Parathyroid adenoma (tissue), 2 donors: ENCODE data around the gene SYCP3.
A peak's percentile ranks its signal among the peaks of the same experiment; 100 is the strongest.

Experiments
- H2AFZ ChIP-seq: fragments of 300-600 bp; sonication (generic); one replicate; pipeline ENCODE4 v1.7.0; 2017; ENCODE audit warnings: antibody characterized with exemption, mild to moderate bottlenecking
- H3K27ac ChIP-seq: fragments of 300-600 bp; sonication (generic); one replicate; pipeline ENCODE4 v1.7.0; 2017
- H3K27me3 ChIP-seq: fragments of 300-600 bp; sonication (generic); one replicate; pipeline ENCODE4 v1.7.0; 2017; ENCODE audit warnings: low read length; ENCODE audit not compliant: control insufficient read depth, insufficient read depth
- H3K36me3 ChIP-seq: fragments of 300-600 bp; sonication (generic); one replicate; pipeline ENCODE4 v1.7.0; 2017; ENCODE audit warnings: low read length; ENCODE audit not compliant: control insufficient read depth, insufficient read depth
- H3K4me1 ChIP-seq: fragments of 300-600 bp; sonication (generic); one replicate; pipeline ENCODE4 v1.7.0; 2017; ENCODE audit warnings: control low read depth
- H3K4me2 ChIP-seq: fragments of 300-600 bp; sonication (generic); one replicate; pipeline ENCODE4 v1.7.0; 2017; ENCODE audit warnings: low read length
- H3K4me3 ChIP-seq: fragments of 300-600 bp; sonication (generic); one replicate; pipeline ENCODE4 v1.7.0; 2017; ENCODE audit warnings: low read depth, low read length
- H3K79me2 ChIP-seq: fragments of 300-600 bp; sonication (generic); one replicate; pipeline ENCODE4 v1.7.0; 2017; ENCODE audit warnings: control low read depth
- H3K9ac ChIP-seq: fragments of 300-600 bp; sonication (generic); one replicate; pipeline ENCODE4 v1.7.0; 2017; ENCODE audit warnings: mild to moderate bottlenecking
- H3K9me3 ChIP-seq: fragments of 300-600 bp; sonication (generic); one replicate; pipeline ENCODE4 v1.7.0; 2017; ENCODE audit warnings: low read length; ENCODE audit not compliant: control insufficient read depth
- TF ChIP-seq, protein P1 (sequence below): fragments of 300-600 bp; sonication (generic); IDR thresholded peaks from one replicate; pipeline ENCODE4 v1.7.0; 2017; ENCODE audit warnings: antibody characterized with exemption, mild to moderate bottlenecking
- donor health status: primary hyperparathyroidism.

The SYCP3 gene

DNA sequence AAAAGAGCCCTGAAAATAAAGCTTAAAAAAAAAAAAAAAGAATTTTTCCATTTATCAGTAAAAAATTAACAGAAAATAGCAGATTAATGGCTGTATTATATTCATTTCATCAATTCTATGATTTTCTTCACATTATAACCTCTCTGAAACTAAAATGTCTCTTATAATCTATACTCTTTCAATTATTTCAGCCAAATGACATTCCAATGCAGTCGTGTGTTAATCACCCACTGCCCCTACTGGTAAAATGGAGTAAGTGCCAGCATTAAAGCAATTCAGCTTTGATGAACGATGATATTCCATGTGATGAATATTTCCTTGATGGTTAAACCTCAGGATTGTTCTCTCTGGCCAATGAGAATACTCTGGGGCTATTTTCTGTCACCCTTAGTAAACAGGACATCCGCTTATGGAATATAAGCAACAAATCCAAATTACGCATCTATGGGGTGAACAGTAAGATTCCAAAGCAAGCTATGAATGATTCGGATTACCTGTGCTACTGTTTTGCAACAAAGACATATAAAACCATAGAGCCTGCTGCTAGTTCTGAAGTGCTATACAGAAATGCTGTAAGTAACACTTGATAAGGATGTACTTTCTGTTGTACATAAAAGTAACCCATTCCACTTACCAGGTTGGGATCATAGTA is 20.3 kb upstream of the SYCP3 start:
- H3K9ac ChIP-seq: no peak overlapping the region
- no peak overlapping the region for H3K4me2 ChIP-seq
- H3K4me1 ChIP-seq: no peaks in the 10 kb centered on the region
- no peaks in the 10 kb centered on the region for H3K9me3 ChIP-seq
- peaks cover 4% of the 10 kb centered on the region for H3K36me3 ChIP-seq
- H3K27me3 ChIP-seq: no peaks in the 10 kb centered on the region
- no peak overlapping the region for H2AFZ ChIP-seq
- H3K4me3 ChIP-seq: no peak overlapping the region
- H3K27ac ChIP-seq: no peak overlapping the region
- no peaks in the 10 kb centered on the region for H3K79me2 ChIP-seq
- TF ChIP-seq, protein P1, sequence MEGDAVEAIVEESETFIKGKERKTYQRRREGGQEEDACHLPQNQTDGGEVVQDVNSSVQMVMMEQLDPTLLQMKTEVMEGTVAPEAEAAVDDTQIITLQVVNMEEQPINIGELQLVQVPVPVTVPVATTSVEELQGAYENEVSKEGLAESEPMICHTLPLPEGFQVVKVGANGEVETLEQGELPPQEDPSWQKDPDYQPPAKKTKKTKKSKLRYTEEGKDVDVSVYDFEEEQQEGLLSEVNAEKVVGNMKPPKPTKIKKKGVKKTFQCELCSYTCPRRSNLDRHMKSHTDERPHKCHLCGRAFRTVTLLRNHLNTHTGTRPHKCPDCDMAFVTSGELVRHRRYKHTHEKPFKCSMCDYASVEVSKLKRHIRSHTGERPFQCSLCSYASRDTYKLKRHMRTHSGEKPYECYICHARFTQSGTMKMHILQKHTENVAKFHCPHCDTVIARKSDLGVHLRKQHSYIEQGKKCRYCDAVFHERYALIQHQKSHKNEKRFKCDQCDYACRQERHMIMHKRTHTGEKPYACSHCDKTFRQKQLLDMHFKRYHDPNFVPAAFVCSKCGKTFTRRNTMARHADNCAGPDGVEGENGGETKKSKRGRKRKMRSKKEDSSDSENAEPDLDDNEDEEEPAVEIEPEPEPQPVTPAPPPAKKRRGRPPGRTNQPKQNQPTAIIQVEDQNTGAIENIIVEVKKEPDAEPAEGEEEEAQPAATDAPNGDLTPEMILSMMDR: peak; percentile 85

DNA sequence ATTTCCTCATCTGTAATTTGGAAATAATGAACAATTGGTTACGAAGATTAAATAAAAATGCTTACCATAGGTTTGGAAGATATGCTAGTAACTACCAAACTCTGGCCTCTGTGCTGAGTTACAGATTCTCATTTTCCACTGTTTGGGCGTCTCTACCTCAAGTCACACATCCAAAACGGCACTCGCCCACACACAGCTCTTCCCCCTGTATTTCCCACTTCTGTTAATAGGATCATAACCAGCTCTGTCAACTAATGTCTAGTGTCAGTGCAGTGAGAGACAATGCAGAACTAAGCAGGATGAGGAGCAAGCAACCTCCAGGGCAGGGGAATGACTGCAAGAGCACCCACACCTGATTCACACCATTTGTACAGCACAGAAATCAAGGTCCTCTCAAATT is 10.9 kb upstream of the SYCP3 start:
- Histone ChIP-seq H3K4me1 (no peaks in the 10 kb centered on the region), H3K36me3 (no peaks in the 10 kb centered on the region), H2AFZ (no peak overlapping the region), H3K79me2 (no peaks in the 10 kb centered on the region), H3K9ac (no peak overlapping the region), H3K9me3 (no peaks in the 10 kb centered on the region), H3K27ac (no peak overlapping the region), H3K4me2 (no peak overlapping the region), H3K27me3 (no peaks in the 10 kb centered on the region), H3K4me3 (no peak overlapping the region)
- TF ChIP-seq, protein P1: no peak

DNA sequence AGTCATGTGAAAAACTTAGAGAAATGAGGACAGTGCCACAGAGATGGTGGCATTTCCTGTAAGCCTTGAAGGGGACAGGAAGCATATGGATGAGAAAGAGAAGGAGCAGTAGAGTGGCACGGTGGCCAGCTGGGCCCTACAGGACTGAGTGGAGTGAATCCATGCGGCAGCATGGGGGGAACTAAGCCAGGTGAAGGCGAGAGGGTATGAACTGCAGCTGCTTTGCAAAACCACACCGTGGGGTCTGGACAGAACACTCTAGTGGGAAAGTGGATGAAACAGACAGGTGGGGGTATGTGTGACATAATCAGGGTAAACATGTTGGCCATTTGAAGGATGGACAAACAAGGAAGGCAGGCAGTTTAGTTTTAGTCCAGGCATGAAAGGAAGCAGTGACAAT is 10.4 kb upstream of the SYCP3 start:
- H3K4me2 ChIP-seq: no peak overlapping the region
- H3K4me3 ChIP-seq: no peak overlapping the region
- no peaks in the 10 kb centered on the region for H3K9me3 ChIP-seq
- H3K27ac ChIP-seq: no peak overlapping the region
- no peak overlapping the region for H2AFZ ChIP-seq
- H3K36me3 ChIP-seq: no peaks in the 10 kb centered on the region
- TF ChIP-seq, protein P1: no peak
- no peaks in the 10 kb centered on the region for H3K4me1 ChIP-seq
- H3K79me2 ChIP-seq: no peaks in the 10 kb centered on the region
- H3K27me3 ChIP-seq: no peaks in the 10 kb centered on the region
- H3K9ac ChIP-seq: no peak overlapping the region

DNA sequence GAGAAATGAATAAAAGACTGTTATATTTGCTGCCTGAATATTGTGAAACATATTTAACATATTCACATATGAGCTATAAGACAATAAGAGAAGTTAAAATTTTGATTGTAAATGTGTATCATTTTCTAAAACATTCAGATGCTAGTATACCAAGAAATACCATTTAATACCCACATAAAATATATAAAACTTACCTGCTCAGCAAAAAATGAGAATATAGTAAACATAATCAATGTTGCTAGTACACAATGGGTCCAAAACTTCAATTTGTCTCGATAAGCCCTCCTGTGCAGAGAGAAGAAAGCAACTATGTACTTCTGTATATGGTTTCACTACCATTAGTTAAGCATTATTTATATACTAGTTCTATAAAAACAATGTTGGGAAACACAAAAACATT is 9.6 kb upstream of the SYCP3 start:
- no peaks in the 10 kb centered on the region for H3K9me3 ChIP-seq
- H3K27ac ChIP-seq: no peak overlapping the region
- no peak overlapping the region for H3K4me2 ChIP-seq
- H3K27me3 ChIP-seq: no peaks in the 10 kb centered on the region
- H2AFZ ChIP-seq: no peak overlapping the region
- H3K36me3 ChIP-seq: no peaks in the 10 kb centered on the region
- TF ChIP-seq, protein P1: no peak
- H3K9ac ChIP-seq: no peak overlapping the region
- H3K79me2 ChIP-seq: no peaks in the 10 kb centered on the region
- H3K4me1 ChIP-seq: no peaks in the 10 kb centered on the region
- H3K4me3 ChIP-seq: no peak overlapping the region

DNA sequence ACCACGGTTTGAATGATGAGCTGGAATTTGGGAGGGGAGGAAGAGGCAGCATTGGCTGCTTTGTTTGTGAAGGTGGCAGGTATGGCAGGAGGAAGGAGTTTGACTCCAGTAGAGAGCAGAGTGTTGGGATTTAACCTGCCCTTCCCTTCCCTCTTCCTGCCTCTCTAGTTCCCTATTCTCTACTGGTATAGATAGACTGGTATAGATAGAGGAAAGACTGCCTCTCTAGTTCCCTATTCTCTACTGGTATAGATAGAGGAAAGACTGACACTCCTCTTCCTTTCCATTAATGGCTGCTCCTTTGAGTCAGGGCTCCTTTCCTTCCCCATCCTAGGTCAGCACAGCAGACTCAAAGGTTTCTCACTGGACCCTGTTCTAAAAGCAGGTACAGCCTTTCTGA is 8.4 kb upstream of the SYCP3 start:
- H3K4me1 ChIP-seq: no peaks in the 10 kb centered on the region
- H3K79me2 ChIP-seq: no peaks in the 10 kb centered on the region
- no peak overlapping the region for H3K9ac ChIP-seq
- H3K27ac ChIP-seq: no peak overlapping the region
- no peak overlapping the region for H3K4me2 ChIP-seq
- no peaks in the 10 kb centered on the region for H3K36me3 ChIP-seq
- H3K9me3 ChIP-seq: no peaks in the 10 kb centered on the region
- H3K27me3 ChIP-seq: no peaks in the 10 kb centered on the region
- TF ChIP-seq, protein P1: no peak
- H2AFZ ChIP-seq: no peak overlapping the region
- no peak overlapping the region for H3K4me3 ChIP-seq
